Measurements from ENCODE around the gene APRT.

The APRT gene

GRCh38 chr16:88811769-88812512, at the start of gene APRT:
Gene APRT, minus strand, starts transcription at chr16:88811928. Its CDS starts 29 bp downstream, at chr16:88811899.
- DNase-seq: peak; percentile 86

GRCh38 chr16:88861359-88861758, 49.6 kb upstream of the APRT start:
- DNase-seq: no peak

- DNase-seq: no peak
Observed at GRCh38 chr16:88859381-88860091, 47.8 kb upstream of the APRT start.

- DNase-seq: peak; percentile 14
Observed at GRCh38 chr16:88857728-88858339, 46.1 kb upstream of the APRT start.

GRCh38 chr16:88856828-88857727, 45.4 kb upstream of the APRT start, which contains the start of the genes GALNS and TRAPPC2L:
Gene GALNS, minus strand, starts transcription at chr16:88856947. Its CDS starts 70 bp downstream, at chr16:88856877.
Gene TRAPPC2L, plus strand, starts transcription at chr16:88857127. Its CDS starts 24 bp downstream, at chr16:88857151.
- DNase-seq: peak; percentile 96

- DNase-seq: no peak
Observed at GRCh38 chr16:88856122-88856827, 44.5 kb upstream of the APRT start.

GRCh38 chr16:88855736-88856121, 44.0 kb upstream of the APRT start:
- no peak for DNase-seq

GRCh38 chr16:88855176-88855575, 43.4 kb upstream of the APRT start:
- no peak for DNase-seq

GRCh38 chr16:88854306-88855111, 42.8 kb upstream of the APRT start:
- no peak for DNase-seq

- DNase-seq: no peak
Observed at GRCh38 chr16:88853325-88853941, 41.7 kb upstream of the APRT start.

- DNase-seq: no peak
Observed at GRCh38 chr16:88851616-88852015, 39.9 kb upstream of the APRT start.

- DNase-seq: no peak
Observed at GRCh38 chr16:88850531-88851199, 38.9 kb upstream of the APRT start.

- no peak for DNase-seq
Observed at GRCh38 chr16:88848557-88848956, 36.8 kb upstream of the APRT start.

- DNase-seq: no peak
Observed at GRCh38 chr16:88847654-88848053, 35.9 kb upstream of the APRT start.

- no peak for DNase-seq
Observed at GRCh38 chr16:88846088-88846487, 34.4 kb upstream of the APRT start.

- no peak for DNase-seq
Observed at GRCh38 chr16:88844419-88845036, 32.8 kb upstream of the APRT start.

GRCh38 chr16:88843256-88843655, 31.5 kb upstream of the APRT start:
- DNase-seq: no peak

GRCh38 chr16:88842806-88843205, 31.1 kb upstream of the APRT start:
- DNase-seq: no peak

GRCh38 chr16:88842308-88842756, 30.6 kb upstream of the APRT start:
- DNase-seq: no peak

Measured in amniotic stem cell (primary cell).